C4-2B (cell line): ENCODE measurements around the gene GRK2.

Experiments
- H3K27ac ChIP-seq: fragments of 450-650 bp; 2 replicates; pipeline ENCODE4 v1.5.1; 2017
- CTCF ChIP-seq: fragments of 450-650 bp; conservative IDR thresholded peaks from 2 replicates; pipeline ENCODE4 v1.5.1; 2017; ENCODE audit warnings: mild to moderate bottlenecking
- ZFX ChIP-seq: fragments of 450-650 bp; IDR thresholded peaks from 2 replicates; pipeline ENCODE4 v1.6.1; 2017

GRK2 gene

GRCh38 chr11:67307545-67308001, 41.3 kb downstream of the GRK2 start:
- H3K27ac ChIP-seq, result no peak overlapping the region
- no peak for TF ChIP-seq ZFX
- no peak for TF ChIP-seq CTCF

- TF ChIP-seq ZFX, result no peak
- TF ChIP-seq CTCF, result no peak
- H3K27ac ChIP-seq, result no peak overlapping the region
These were observed 42.0 kb downstream of the GRK2 start for GRCh38 chr11:67308031-67308866.

- H3K27ac ChIP-seq, result no peak overlapping the region
- TF ChIP-seq ZFX (no peak), CTCF (no peak)
These were observed 42.9 kb downstream of the GRK2 start for GRCh38 chr11:67309166-67309565.

GRCh38 chr11:67309661-67310061, 43.4 kb downstream of the GRK2 start:
- peak overlapping the region; percentile 94 for H3K27ac ChIP-seq

GRCh38 chr11:67310246-67311050, 44.2 kb downstream of the GRK2 start:
- TF ChIP-seq ZFX (no peak), CTCF (no peak)
- H3K27ac ChIP-seq, result peak overlapping the region; percentile 94

More at GRCh38 chr11:67309661-67310061, 43.4 kb downstream of the GRK2 start:
- TF ChIP-seq ZFX (no peak), CTCF (no peak)

DNA sequence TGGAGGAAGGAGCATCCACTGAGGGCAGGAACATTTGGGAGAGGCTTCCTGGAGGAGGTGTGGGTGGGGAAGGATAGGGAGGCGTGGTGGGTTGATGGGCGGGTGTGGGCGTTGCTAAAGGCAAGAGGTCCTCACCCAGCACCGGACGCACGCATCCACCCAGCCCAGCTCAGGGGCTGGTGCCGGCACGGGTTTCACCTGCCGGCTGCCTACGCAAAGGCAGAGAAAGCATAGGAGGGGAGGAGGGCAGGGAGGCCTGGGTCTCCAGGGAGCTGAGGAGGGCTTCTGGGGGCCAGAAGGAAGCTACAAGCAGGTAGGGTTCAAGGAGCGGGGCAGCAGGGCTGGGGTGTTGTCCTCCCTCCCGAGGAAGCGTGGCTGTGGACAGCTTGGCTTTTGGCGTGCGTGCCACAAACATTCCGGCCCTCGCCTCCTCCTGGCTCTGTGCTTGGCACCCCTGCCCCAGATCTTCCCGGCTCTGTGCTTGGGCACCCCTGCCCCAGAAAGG, 44.8 kb downstream of the GRK2 start:
- H3K27ac ChIP-seq, result peak overlapping the region; percentile 94
- TF ChIP-seq CTCF, result no peak
- TF ChIP-seq ZFX, result no peak

DNA sequence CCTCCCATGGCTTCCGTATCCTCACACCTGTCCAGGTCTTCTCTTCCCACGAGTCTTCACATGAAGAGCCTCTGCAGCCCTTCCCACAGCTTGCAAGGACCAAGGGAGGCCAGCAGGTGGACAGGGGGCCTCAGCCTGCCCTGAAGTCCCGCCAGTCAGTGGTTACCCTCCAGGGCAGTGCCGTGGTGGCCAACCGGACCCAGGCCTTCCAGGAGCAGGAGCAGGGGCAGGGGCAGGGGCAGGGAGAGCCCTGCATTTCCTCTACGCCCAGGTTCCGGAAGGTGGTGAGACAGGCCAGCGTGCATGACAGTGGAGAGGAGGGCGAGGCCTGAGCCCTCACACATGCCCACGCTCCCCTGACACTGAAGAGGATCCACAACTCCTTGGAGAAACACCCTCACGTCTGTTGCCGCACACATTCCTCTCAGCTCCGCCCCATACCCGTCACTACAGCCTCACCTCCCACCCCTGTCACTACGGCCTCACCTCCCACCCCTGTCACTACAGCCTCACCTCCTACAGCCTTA, 45.3 kb downstream of the GRK2 start:
- peak overlapping the region; percentile 94 for H3K27ac ChIP-seq

More for the DNA sequence above, 45.3 kb downstream of the GRK2 start:
- no peak for TF ChIP-seq CTCF
- no peak for TF ChIP-seq ZFX
